Rectal smooth muscle tissue (tissue), 1 donor: ENCODE measurements around the gene TBL1XR1.

ENCODE experiments used
- H3K27ac ChIP-seq: one replicate; pipeline ENCODE4 v1.7.0; 2013; ENCODE audit warnings: low read depth, low read length, inconsistent platforms
- H3K27me3 ChIP-seq: one replicate; pipeline ENCODE4 v1.7.0; 2013; ENCODE audit warnings: low read length; ENCODE audit not compliant: control insufficient read depth, insufficient read depth
- H3K36me3 ChIP-seq: one replicate; pipeline ENCODE4 v1.7.0; 2013; ENCODE audit warnings: low read length; ENCODE audit not compliant: control insufficient read depth, insufficient read depth
- H3K4me1 ChIP-seq: one replicate; pipeline ENCODE4 v1.7.0; 2013; ENCODE audit warnings: low read length; ENCODE audit not compliant: control insufficient read depth, insufficient read depth
- H3K4me3 ChIP-seq: one replicate; pipeline ENCODE4 v1.7.0; 2013; ENCODE audit warnings: low read length
- H3K9ac ChIP-seq: one replicate; pipeline ENCODE4 v1.7.0; 2013; ENCODE audit warnings: low read length

The TBL1XR1 gene

DNA sequence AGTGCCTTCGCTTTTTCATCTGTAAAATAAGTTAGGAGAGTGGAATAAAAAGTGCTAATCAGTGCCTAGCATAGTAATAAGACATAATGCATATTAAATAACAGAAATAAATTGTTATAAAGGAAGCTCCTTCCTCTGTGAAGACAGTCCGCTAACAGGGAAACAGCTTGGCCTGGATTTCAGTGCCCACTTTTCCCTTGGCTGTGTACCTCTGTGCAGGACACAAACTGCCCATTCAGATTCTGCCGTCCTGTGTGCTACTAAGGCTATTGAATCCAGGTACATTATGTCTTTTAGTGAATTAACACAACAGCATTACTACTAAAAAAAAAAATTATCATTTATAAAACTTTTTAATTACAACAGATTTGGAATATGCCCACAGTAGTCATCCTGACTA lies 90.7 kb downstream of the TBL1XR1 start:
- H3K36me3 ChIP-seq, result no peaks in the 10 kb centered on the region
- H3K9ac ChIP-seq, result no peak overlapping the region
- no peak overlapping the region for H3K27ac ChIP-seq
- no peaks in the 10 kb centered on the region for H3K27me3 ChIP-seq
- no peak overlapping the region for H3K4me3 ChIP-seq
- H3K4me1 ChIP-seq, result peaks cover 9% of the 10 kb centered on the region

DNA sequence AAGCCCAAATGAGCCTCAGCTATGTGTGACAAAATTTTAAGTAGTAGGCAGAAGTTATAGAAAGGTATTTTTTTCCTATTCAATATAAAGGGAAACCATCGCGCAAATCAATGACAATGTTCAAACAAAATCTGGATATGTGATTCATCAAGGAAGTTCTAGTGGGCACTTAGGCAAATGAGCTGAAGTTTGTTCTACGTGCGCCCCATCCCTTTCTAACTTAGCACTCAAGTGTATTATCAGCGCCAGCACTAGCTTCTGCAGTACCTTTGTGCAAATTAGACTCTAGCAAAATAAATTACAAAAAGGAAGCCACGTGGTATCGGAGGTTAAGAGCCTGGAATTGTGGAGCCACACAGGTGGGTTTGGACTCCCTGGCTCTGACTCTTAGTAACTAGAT lies 91.1 kb downstream of the TBL1XR1 start:
- no peak overlapping the region for H3K9ac ChIP-seq
- peaks cover 9% of the 10 kb centered on the region for H3K4me1 ChIP-seq
- H3K27ac ChIP-seq, result no peak overlapping the region
- H3K36me3 ChIP-seq, result no peaks in the 10 kb centered on the region
- no peak overlapping the region for H3K4me3 ChIP-seq
- no peaks in the 10 kb centered on the region for H3K27me3 ChIP-seq

DNA sequence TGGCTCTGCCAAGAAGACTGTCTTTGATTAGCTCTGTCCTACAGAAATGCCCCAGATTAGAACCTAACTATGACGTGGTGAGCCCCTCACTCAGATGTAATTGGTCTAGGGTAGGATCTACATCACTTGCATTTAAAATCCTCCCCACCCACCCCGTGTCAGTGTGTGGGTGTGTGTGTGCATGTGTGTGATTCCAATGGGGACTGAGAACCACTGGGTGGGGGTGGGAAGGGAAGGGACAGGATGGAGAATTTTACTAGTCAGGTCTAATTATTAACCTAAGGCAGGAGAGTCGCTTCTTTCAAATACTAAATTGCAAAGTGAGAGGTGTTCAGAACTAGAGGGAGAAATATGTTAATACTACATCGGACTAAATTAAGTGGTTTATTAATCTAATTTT lies 91.7 kb downstream of the TBL1XR1 start:
- Histone ChIP-seq H3K9ac (no peak overlapping the region), H3K27ac (no peak overlapping the region), H3K4me1 (peaks cover 5% of the 10 kb centered on the region), H3K36me3 (no peaks in the 10 kb centered on the region), H3K27me3 (no peaks in the 10 kb centered on the region), H3K4me3 (no peak overlapping the region)

GRCh38 chr3:177104299-177104992 lies 92.8 kb downstream of the TBL1XR1 start:
- Histone ChIP-seq H3K9ac (no peak overlapping the region), H3K4me3 (no peak overlapping the region), H3K27me3 (no peaks in the 10 kb centered on the region), H3K36me3 (no peaks in the 10 kb centered on the region), H3K27ac (no peak overlapping the region), H3K4me1 (peaks cover 5% of the 10 kb centered on the region)

- Histone ChIP-seq H3K9ac (no peak overlapping the region), H3K27ac (no peak overlapping the region), H3K4me3 (no peak overlapping the region), H3K27me3 (no peaks in the 10 kb centered on the region), H3K4me1 (peaks cover 5% of the 10 kb centered on the region), H3K36me3 (no peaks in the 10 kb centered on the region)
Measured at GRCh38 chr3:177102553-177102952, 94.7 kb downstream of the TBL1XR1 start.

DNA sequence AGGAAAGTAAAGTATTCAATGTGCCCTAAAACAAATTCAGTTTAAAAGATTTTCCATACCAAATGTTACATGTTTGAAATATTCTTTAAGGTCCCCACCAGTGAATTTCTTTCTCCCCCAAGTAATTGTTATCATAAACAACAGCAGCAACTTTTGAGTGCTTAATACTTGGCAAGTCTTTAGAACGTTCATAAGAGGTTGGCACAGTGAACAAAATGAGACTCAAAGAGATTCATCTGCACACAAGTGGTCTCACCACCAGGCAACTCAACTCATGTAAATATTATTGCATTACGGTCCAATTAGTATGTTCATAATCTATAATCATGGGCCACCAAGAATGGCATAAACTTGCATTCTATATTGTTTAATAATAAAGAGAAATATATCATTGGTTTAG lies 98.7 kb downstream of the TBL1XR1 start:
- no peak overlapping the region for H3K27ac ChIP-seq
- H3K4me3 ChIP-seq, result no peak overlapping the region
- H3K36me3 ChIP-seq, result no peaks in the 10 kb centered on the region
- H3K4me1 ChIP-seq, result peaks cover 5% of the 10 kb centered on the region
- H3K9ac ChIP-seq, result no peak overlapping the region
- H3K27me3 ChIP-seq, result no peaks in the 10 kb centered on the region

DNA sequence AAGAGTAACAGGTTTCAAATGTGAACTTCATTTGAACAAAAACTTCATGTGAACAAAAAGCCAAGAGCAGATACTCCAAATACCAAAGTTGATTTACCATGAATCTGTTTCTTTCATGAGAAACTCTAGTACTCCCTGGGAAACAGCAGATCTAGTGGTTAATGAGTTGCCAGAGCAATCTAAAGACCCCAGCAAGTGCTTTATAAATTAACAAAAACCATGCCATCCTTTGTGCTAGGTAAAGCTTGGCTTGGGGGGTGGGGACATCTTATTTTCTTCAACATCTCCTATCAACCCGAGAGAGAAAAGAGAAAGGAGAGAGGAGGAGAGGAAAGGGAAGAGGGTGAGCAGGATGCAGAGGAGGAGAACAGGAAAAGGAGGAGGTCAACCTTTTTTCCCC lies 100.7 kb downstream of the TBL1XR1 start:
- no peak overlapping the region for H3K27ac ChIP-seq
- no peak overlapping the region for H3K9ac ChIP-seq
- no peaks in the 10 kb centered on the region for H3K27me3 ChIP-seq
- no peaks in the 10 kb centered on the region for H3K4me1 ChIP-seq
- peaks cover 4% of the 10 kb centered on the region for H3K36me3 ChIP-seq
- H3K4me3 ChIP-seq, result no peak overlapping the region

- Histone ChIP-seq H3K4me1 (no peaks in the 10 kb centered on the region), H3K9ac (no peak overlapping the region), H3K27me3 (no peaks in the 10 kb centered on the region), H3K36me3 (peaks cover 4% of the 10 kb centered on the region), H3K4me3 (no peak overlapping the region), H3K27ac (no peak overlapping the region)
Measured at GRCh38 chr3:177093966-177094365, 103.3 kb downstream of the TBL1XR1 start.

DNA sequence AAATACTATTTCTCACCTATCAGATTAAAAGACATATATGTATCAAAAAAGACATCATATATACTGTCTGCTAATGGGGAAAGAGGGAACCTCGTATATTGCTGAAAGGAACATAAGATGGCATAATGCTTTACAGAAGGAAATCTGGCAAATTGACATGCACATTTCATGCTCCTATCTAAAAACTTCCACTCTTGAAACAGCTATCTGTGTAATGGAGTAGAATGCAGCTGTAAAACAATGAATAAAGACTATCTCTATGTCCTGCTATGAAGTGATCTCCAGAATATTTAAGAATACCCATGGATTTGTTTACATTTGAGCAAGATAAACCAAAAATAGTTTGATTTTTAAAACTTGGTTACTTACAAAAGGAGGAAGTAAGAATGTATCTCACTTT lies 107.4 kb downstream of the TBL1XR1 start:
- Histone ChIP-seq H3K36me3 (peaks cover 4% of the 10 kb centered on the region), H3K9ac (no peak overlapping the region), H3K4me1 (peaks cover 2% of the 10 kb centered on the region), H3K4me3 (no peak overlapping the region), H3K27me3 (no peaks in the 10 kb centered on the region), H3K27ac (no peak overlapping the region)

- Histone ChIP-seq H3K27me3 (no peaks in the 10 kb centered on the region), H3K36me3 (peaks cover 4% of the 10 kb centered on the region), H3K4me1 (peaks cover 2% of the 10 kb centered on the region), H3K4me3 (no peak overlapping the region), H3K9ac (no peak overlapping the region), H3K27ac (no peak overlapping the region)
Measured at GRCh38 chr3:177089110-177089509, 108.2 kb downstream of the TBL1XR1 start.

DNA sequence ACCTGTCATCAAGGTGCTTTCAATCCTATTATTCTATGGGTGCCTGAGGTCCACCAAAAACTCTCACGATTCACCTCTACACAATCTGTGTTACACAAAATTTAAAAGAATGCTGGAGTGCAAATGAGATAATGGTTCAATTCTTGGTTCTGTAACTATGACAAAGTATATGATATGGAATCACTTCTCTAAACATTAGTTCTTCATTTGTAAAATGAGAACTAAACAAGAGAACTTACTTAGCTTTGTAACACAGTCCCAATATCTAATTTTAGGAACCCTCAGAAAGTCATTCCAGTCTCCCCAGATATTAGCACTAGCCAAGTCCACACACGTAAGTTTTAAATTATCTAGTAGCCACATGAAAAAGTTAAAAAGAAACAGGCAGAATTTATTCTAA lies 111.5 kb downstream of the TBL1XR1 start:
- H3K4me1 ChIP-seq, result peaks cover 2% of the 10 kb centered on the region

GRCh38 chr3:177084616-177085015 lies 112.7 kb downstream of the TBL1XR1 start:
- H3K27ac ChIP-seq, result no peak overlapping the region
- H3K9ac ChIP-seq, result no peak overlapping the region
- H3K4me1 ChIP-seq, result peaks cover 2% of the 10 kb centered on the region
- no peaks in the 10 kb centered on the region for H3K27me3 ChIP-seq
- H3K36me3 ChIP-seq, result no peaks in the 10 kb centered on the region
- H3K4me3 ChIP-seq, result no peak overlapping the region

More for the DNA sequence above, 111.5 kb downstream of the TBL1XR1 start:
- no peak overlapping the region for H3K27ac ChIP-seq
- H3K9ac ChIP-seq, result no peak overlapping the region
- H3K4me3 ChIP-seq, result no peak overlapping the region
- H3K36me3 ChIP-seq, result no peaks in the 10 kb centered on the region
- no peaks in the 10 kb centered on the region for H3K27me3 ChIP-seq

- Histone ChIP-seq H3K4me3 (no peak overlapping the region), H3K36me3 (no peaks in the 10 kb centered on the region), H3K27ac (no peak overlapping the region), H3K9ac (no peak overlapping the region), H3K27me3 (no peaks in the 10 kb centered on the region), H3K4me1 (no peaks in the 10 kb centered on the region)
Measured at GRCh38 chr3:177080122-177080521, 117.2 kb downstream of the TBL1XR1 start.
